Fibroblast of lung (primary cell): ENCODE results near the gene HNRNPLL. TPM values are rescaled to one million over a fixed set of nuclear protein-coding genes. Genes with fewer than 3 reads are reported as not detected.
"Not testable (repeated sequence)": the region's sequence is repeated elsewhere in the genome, so short reads cannot be mapped to it uniquely, and the experiment has no call there.

ENCODE experiments used
- DNase-seq, 2 donors: peaks; one replicate each; pipeline versions ENCODE4 v3.0.0 to v3.0.0-alpha.2; 2010; ENCODE audit warnings: low read depth in 2 of 2
- H2AFZ ChIP-seq: 2 replicates; pipeline ENCODE4 v1.5.1; 2012; ENCODE audit warnings: low read length, control low read depth, inconsistent platforms
- H3K27ac ChIP-seq: 2 replicates; pipeline ENCODE4 v1.5.1; 2011; ENCODE audit warnings: low read length, control low read depth; ENCODE audit not compliant: insufficient read depth
- H3K27me3 ChIP-seq: 2 replicates; pipeline ENCODE4 v1.5.1; 2011; ENCODE audit warnings: mild to moderate bottlenecking, low read length; ENCODE audit not compliant: control insufficient read depth, insufficient read depth
- H3K36me3 ChIP-seq: 2 replicates; pipeline ENCODE4 v1.5.1; 2011; ENCODE audit warnings: low read length; ENCODE audit not compliant: control insufficient read depth, insufficient read depth
- H3K4me1 ChIP-seq: 2 replicates; pipeline ENCODE4 v1.5.1; 2011; ENCODE audit warnings: low read length; ENCODE audit not compliant: control insufficient read depth, insufficient read depth; ENCODE audit errors: extremely low read depth
- H3K4me2 ChIP-seq: 2 replicates; pipeline ENCODE4 v1.5.1; 2011; ENCODE audit warnings: low read length, control low read depth; ENCODE audit not compliant: insufficient read depth; ENCODE audit errors: extremely low read depth
- H3K4me3 ChIP-seq, 4 experiments: fragments of 200-600 bp in 1 of 4; sonication (generic) in 1 of 4; replicated peaks in 1 of 4; 2 replicates each; pipeline ENCODE4 v1.5.1; 2011 to 2016; ENCODE audit warnings: low read length in 4 of 4, low read depth in 3 of 4, mild to moderate bottlenecking in 3 of 4, control low read depth in 2 of 4, inconsistent platforms in 1 of 4, mixed read lengths in 1 of 4; ENCODE audit not compliant: insufficient read depth in 1 of 4; ENCODE audit errors: control extremely low read depth in 1 of 4
- H3K79me2 ChIP-seq: 2 replicates; pipeline ENCODE4 v1.5.1; 2012; ENCODE audit warnings: mild to moderate bottlenecking, low read length, inconsistent platforms; ENCODE audit not compliant: control insufficient read depth, insufficient read depth
- H3K9ac ChIP-seq: 2 replicates; pipeline ENCODE4 v1.5.1; 2011; ENCODE audit warnings: mild to moderate bottlenecking, low read length, control low read depth; ENCODE audit not compliant: insufficient read depth
- H3K9me3 ChIP-seq: 2 replicates; pipeline ENCODE4 v1.5.1; 2012; ENCODE audit warnings: low read depth, low read length; ENCODE audit not compliant: control insufficient read depth, insufficient read depth
- H4K20me1 ChIP-seq: 2 replicates; pipeline ENCODE4 v1.5.1; 2011; ENCODE audit warnings: low read length; ENCODE audit not compliant: control insufficient read depth, insufficient read depth; ENCODE audit errors: extremely low read depth
- EZH2 ChIP-seq: IDR thresholded peaks from 2 replicates; pipeline ENCODE4 v1.5.1; 2012; ENCODE audit warnings: low read length, control low read depth, mild to moderate bottlenecking; ENCODE audit errors: missing control alignments
- polyA plus RNA-seq, 2 donors: library from polyadenylated mRNA; depleted of rRNA in 1 of 2; stranded (reverse) in 1 of 2; unstranded in 1 of 2; fragments of >200 nt; gene quantifications; 2 replicates each; pipeline ENCODE4 v1.2.1, GENCODE V29; 2011 to 2012; ENCODE audit warnings: missing spikeins in 1 of 2
- total RNA-seq: library from RNA; depleted of rRNA; stranded (reverse); fragments of >200 nt; gene quantifications from 2 replicates; pipeline ENCODE4 v1.2.1, GENCODE V29; 2014
- TF ChIP-seq, protein P1 (sequence below), 2 donors: IDR thresholded peaks in 1 of 2; conservative IDR thresholded peaks in 1 of 2; 1 replicate in 1 of 2; 2 replicates in 1 of 2; pipeline ENCODE4 v1.5.1; 2011 to 2012; ENCODE audit warnings: low read length in 2 of 2, control low read depth in 1 of 2, inconsistent platforms in 1 of 2, low read depth in 1 of 2, mild to moderate bottlenecking in 1 of 2

HNRNPLL gene
- total and polyA plus RNA-seq, 2 donors (not counting 1 experiment from before 2014, with no cell fraction given) = 36.4 to 51.4 TPM

DNA sequence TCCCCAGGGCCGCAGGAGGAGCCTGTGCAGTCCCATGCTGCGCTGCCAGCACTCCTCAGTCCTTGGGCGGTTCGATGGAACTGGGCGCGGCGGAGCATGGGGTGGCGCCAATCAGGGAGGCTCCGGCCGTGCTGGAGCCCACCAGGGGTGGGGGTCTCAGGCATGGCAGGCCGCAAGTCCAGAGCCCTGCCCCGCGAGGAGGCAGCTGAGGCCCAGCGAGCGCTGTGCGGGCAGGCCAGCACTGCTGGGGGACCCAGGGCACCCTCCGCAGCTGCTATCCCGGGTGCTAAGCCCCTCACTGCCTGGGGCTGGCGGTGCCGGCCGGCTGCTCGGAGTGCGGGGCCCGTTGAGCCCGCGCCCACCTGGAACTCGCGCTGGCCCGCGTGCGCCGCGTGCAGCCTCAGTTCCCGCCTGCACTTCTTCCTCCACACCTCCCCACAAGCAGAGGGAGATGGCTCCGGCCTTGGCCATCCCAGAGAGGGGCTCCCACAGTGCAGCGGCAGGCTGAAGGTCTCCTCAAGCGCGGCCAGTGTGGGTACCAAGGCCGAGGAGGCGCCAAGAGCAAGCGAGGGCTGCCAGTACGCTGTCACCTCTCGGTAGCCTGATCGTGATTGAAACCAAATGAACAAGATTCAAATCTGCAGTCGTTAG, 40.4 kb upstream of the HNRNPLL start:
- TF ChIP-seq, protein P1, sequence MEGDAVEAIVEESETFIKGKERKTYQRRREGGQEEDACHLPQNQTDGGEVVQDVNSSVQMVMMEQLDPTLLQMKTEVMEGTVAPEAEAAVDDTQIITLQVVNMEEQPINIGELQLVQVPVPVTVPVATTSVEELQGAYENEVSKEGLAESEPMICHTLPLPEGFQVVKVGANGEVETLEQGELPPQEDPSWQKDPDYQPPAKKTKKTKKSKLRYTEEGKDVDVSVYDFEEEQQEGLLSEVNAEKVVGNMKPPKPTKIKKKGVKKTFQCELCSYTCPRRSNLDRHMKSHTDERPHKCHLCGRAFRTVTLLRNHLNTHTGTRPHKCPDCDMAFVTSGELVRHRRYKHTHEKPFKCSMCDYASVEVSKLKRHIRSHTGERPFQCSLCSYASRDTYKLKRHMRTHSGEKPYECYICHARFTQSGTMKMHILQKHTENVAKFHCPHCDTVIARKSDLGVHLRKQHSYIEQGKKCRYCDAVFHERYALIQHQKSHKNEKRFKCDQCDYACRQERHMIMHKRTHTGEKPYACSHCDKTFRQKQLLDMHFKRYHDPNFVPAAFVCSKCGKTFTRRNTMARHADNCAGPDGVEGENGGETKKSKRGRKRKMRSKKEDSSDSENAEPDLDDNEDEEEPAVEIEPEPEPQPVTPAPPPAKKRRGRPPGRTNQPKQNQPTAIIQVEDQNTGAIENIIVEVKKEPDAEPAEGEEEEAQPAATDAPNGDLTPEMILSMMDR (conservative IDR thresholded peaks at IDR 0.05 in 1 of 2, IDR thresholded peaks at IDR 0.05 in 1 of 2; ENCODE audit: low read depth in 1 of 2, low read length in 2 of 2) = no peak
- TF ChIP-seq EZH2 = no peak
- no peaks in the 10 kb centered on the region for H3K4me1 ChIP-seq
- H3K4me3 ChIP-seq = no peak overlapping the region
- no peak overlapping the region for H2AFZ ChIP-seq
- DNase-seq = no peak
- H4K20me1 ChIP-seq = no peaks in the 10 kb centered on the region
- no peaks in the 10 kb centered on the region for H3K79me2 ChIP-seq
- H3K4me2 ChIP-seq = no peak overlapping the region
- H3K27ac ChIP-seq = no peak overlapping the region
- H3K9me3 ChIP-seq = no peaks in the 10 kb centered on the region
- H3K36me3 ChIP-seq = no peaks in the 10 kb centered on the region
- no peaks in the 10 kb centered on the region for H3K27me3 ChIP-seq
- H3K9ac ChIP-seq = no peak overlapping the region

DNA sequence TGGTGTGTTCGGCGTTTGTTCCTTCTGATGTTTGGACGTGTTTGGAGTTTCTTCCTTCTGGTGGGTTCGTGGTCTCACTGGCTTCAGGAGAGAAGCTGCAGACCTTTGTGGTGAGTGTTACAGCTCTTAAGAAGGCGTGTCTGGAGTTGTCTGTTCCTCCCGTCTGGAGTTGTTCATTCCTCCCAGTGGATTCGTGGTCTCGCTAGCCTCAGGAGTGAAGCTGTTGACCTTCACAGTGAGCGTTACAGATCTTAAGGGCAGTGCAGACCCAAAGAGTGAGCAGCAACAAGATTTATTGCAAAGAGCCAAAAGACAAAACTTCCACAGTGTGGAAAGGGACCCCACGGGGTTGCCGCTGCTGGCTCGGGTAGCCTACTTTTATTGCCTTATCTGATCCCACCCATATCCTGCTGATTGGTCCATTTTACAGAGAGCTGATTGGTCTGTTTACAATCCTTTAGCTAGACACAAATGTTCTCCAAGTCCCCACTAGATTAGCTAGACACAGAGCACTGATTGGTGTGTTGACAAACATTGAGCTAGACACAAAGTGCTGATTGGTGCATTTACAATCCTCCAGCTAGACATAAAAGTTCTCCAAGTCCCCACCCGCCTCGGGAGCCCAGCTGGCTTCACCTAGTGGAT, 39.8 kb upstream of the HNRNPLL start:
- H3K4me3 ChIP-seq, H3K4me2 ChIP-seq, H3K4me1 ChIP-seq, H2AFZ ChIP-seq, H3K27ac ChIP-seq, H3K9ac ChIP-seq, H3K27me3 ChIP-seq, H3K9me3 ChIP-seq, H3K36me3 ChIP-seq, H4K20me1 ChIP-seq, DNase-seq, H3K79me2 ChIP-seq: not testable (repeated sequence)

DNA sequence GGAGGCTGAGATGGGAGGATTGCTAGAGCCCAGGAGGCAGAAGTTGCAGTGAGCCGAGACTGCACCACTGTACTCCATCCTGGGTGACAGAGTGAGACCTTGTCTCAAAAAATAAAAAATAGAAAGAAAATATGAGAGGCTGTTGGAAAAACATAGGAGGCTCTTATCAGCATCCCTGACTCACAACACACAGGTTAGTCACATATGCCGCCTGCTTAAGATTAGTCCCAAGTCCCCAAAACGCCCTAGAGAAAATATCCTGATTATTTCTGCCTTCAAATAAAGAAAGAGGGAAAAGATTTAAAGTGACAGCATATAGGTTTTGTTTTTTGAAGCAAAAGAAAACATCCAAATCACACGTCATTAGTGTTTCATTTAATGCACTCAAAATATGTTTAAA, 33.3 kb upstream of the HNRNPLL start:
- Histone ChIP-seq H3K27ac (no peak overlapping the region), H2AFZ (no peak overlapping the region), H3K79me2 (no peaks in the 10 kb centered on the region), H3K27me3 (no peaks in the 10 kb centered on the region), H3K4me2 (no peak overlapping the region), H3K4me3 (no peak overlapping the region), H3K9ac (no peak overlapping the region), H3K9me3 (no peaks in the 10 kb centered on the region), H4K20me1 (no peaks in the 10 kb centered on the region), H3K4me1 (no peaks in the 10 kb centered on the region), H3K36me3 (no peaks in the 10 kb centered on the region)
- DNase-seq = no peak
- TF ChIP-seq, protein P1 (conservative IDR thresholded peaks at IDR 0.05 in 1 of 2, IDR thresholded peaks at IDR 0.05 in 1 of 2; ENCODE audit: low read depth in 1 of 2, low read length in 2 of 2) = no peak
